Breast epithelium (tissue), 4 donors: ENCODE data around the gene ARHGEF2. TPM values are rescaled to one million over a fixed set of nuclear protein-coding genes. Genes with fewer than 3 reads are reported as not detected.
"Not testable (repeated sequence)": the region's sequence is repeated elsewhere in the genome, so short reads cannot be mapped to it uniquely, and the experiment has no call there.

ENCODE experiments used
- DNase-seq, 2 donors: peaks; one replicate each; pipeline ENCODE4 v3.0.0-alpha.2; 2019; ENCODE audit warnings: low spot score in 2 of 2
- H3K27ac ChIP-seq, 2 donors: fragments of 200-600 bp; sonication (generic) in 1 of 2; one replicate each; pipeline ENCODE4 v1.5.1; 2016 to 2019; ENCODE audit warnings: mild to moderate bottlenecking in 1 of 2
- H3K27me3 ChIP-seq, 2 donors: fragments of 200-600 bp; sonication (generic) in 1 of 2; one replicate each; pipeline versions ENCODE4 v1.5.1 to v1.6.0; 2017 to 2019; ENCODE audit warnings: control low read depth in 1 of 2, mild to moderate bottlenecking in 1 of 2
- H3K36me3 ChIP-seq: fragments of 200-600 bp; one replicate; pipeline ENCODE4 v1.5.1; 2019
- H3K4me1 ChIP-seq, 2 donors: fragments of 200-600 bp; sonication (generic); one replicate each; pipeline ENCODE4 v1.5.1; 2016 to 2019; ENCODE audit warnings: control low read depth in 1 of 2
- H3K4me3 ChIP-seq, 3 donors: fragments of 200-600 bp; sonication (generic); 1 replicate in 2 of 3; 2 replicates in 1 of 3; pipeline ENCODE4 v1.5.1; 2016 to 2019; ENCODE audit warnings: mild to moderate bottlenecking in 3 of 3, moderate library complexity in 2 of 3
- H3K9me3 ChIP-seq, 2 donors: fragments of 200-600 bp; sonication (generic) in 1 of 2; one replicate each; pipeline ENCODE4 v1.5.1; 2016 to 2019; ENCODE audit warnings: control low read depth in 1 of 2
- POLR2A ChIP-seq: fragments of 450-650 bp; IDR thresholded peaks from one replicate; pipeline ENCODE4 v1.6.1; 2016; ENCODE audit warnings: antibody characterized with exemption, mild to moderate bottlenecking, moderate library complexity
- POLR2AphosphoS5 ChIP-seq, 3 donors: sonication (generic); formaldehyde crosslinking; IDR thresholded peaks; one replicate each; pipeline ENCODE4 v1.6.1; 2017; ENCODE audit warnings: antibody characterized with exemption in 3 of 3
- intact Hi-C: fragments of 100-400 bp; cut with DNase I; formaldehyde crosslinking; loops from one replicate; pipeline ENCODE4 v1.15.1; 2023; ENCODE audit warnings: low total_unique reads
- total RNA-seq, 3 donors: library from RNA; depleted of rRNA; stranded (reverse); fragments of >200 nt; gene quantifications; one replicate each; pipeline ENCODE4 v1.1.0, GENCODE V29; 2016
- TF ChIP-seq, protein P1 (sequence below), 3 donors: fragments of 450-650 bp; IDR thresholded peaks; one replicate each; pipeline ENCODE4 v1.5.1; 2016 to 2017; ENCODE audit warnings: antibody characterized with exemption in 3 of 3, mild to moderate bottlenecking in 3 of 3, moderate library complexity in 3 of 3

The ARHGEF2 gene
- total RNA-seq, 3 donors from 2014 or later: 81.8 to 93.7 (median 90.4) TPM

DNA sequence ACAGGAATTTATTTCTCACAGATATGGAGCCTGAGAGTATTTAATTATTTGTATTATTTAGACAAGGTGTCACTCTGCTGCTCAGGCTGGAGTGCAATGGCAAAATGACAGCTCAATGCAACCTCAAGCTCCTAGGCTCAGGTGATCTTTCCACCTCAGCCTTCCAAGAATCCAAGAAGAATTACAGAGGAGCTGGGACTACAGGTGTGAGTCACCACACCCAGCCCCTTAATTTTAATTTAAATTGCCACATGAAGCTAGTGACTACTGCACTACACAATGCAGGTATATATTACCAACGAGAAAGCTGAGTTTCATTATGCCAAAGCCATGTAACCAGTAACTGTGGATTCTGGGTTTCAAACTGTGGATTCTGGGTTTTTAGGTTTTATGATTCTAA, 46.3 kb downstream of the ARHGEF2 start:
- peaks cover 3% of the 10 kb centered on the region for H3K36me3 ChIP-seq
- no peaks in the 10 kb centered on the region for H3K9me3 ChIP-seq
- peak overlapping the region in 2 of 3 donors; percentile 20 to 94 for H3K4me3 ChIP-seq
- no peaks in the 10 kb centered on the region for H3K27me3 ChIP-seq
- intact Hi-C loops: no loop called here
- H3K4me1 ChIP-seq: peaks cover 12 to 19% of the 10 kb centered on the region in 2 donors
- H3K27ac ChIP-seq: peak overlapping the region; percentile 23 to 62
- DNase-seq: no peak
- TF ChIP-seq POLR2A (no peak), POLR2AphosphoS5 (IDR thresholded peaks at IDR 0.05) (no peak)
- TF ChIP-seq, protein P1, sequence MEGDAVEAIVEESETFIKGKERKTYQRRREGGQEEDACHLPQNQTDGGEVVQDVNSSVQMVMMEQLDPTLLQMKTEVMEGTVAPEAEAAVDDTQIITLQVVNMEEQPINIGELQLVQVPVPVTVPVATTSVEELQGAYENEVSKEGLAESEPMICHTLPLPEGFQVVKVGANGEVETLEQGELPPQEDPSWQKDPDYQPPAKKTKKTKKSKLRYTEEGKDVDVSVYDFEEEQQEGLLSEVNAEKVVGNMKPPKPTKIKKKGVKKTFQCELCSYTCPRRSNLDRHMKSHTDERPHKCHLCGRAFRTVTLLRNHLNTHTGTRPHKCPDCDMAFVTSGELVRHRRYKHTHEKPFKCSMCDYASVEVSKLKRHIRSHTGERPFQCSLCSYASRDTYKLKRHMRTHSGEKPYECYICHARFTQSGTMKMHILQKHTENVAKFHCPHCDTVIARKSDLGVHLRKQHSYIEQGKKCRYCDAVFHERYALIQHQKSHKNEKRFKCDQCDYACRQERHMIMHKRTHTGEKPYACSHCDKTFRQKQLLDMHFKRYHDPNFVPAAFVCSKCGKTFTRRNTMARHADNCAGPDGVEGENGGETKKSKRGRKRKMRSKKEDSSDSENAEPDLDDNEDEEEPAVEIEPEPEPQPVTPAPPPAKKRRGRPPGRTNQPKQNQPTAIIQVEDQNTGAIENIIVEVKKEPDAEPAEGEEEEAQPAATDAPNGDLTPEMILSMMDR (IDR thresholded peaks at IDR 0.05): no peak

DNA sequence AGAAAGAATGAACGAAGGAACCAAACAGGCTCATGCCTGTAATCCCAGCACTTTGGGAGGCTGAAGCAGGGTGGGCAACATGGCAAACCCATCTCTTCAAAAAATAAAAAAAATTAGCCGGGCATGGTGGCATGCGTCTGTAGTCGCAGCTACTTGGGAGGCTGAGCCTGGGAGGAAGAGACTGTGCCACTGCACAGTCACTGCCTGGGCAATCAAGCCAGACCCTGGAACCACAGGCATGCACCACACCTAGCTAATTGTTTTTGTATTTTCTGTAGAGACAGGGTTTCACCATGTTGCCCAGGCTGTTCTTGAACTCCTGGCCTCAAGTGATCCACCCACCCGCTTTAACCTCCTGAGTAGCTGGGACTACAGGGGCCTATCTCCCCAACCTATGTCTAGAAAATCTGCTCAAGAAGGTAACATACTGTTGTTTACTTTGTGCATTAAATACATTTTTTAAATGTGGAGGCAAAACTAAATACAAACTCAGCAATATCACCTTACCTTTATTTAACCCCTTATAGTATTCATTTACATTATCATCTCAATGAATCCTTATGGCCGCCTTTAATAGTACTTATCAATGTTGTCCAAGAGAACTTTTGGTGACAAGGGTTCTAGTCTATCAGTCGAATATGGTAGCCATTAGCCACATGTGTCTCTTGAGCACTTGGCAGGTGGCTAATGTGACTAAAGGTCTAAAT, 46.9 kb downstream of the ARHGEF2 start:
- TF ChIP-seq, protein P1 (IDR thresholded peaks at IDR 0.05): no peak
- TF ChIP-seq POLR2AphosphoS5 (IDR thresholded peaks at IDR 0.05): no peak
- no peak for TF ChIP-seq POLR2A
- Histone ChIP-seq H3K27me3 (no peaks in the 10 kb centered on the region), H3K9me3 (no peaks in the 10 kb centered on the region), H3K36me3 (peaks cover 7% of the 10 kb centered on the region), H3K27ac (peak overlapping the region; percentile 23 to 62), H3K4me3 (peak overlapping the region in 2 of 3 donors; percentile 20 to 94), H3K4me1 (peaks cover 12 to 19% of the 10 kb centered on the region in 2 donors)
- intact Hi-C loops: no loop called here
- no peak for DNase-seq

DNA sequence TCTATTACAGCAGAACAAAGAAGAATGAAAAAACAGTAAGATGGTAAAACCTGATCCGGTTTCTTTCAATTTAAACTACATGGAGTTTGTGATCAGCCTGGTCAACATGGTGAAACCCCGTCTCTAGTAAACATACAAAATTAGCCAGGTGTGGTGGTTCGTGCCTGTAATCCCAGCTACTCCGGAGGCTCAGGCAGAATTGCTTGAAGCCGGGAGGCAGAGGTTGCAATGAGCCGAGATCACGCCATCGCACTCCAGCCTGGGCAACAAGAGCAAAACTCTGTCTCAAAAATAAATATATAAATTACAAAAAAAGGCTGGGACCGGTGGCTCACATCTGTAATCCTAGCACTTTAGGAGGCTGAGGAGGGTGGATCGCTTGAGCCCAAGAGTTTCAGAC, 47.6 kb downstream of the ARHGEF2 start:
- H3K27me3 ChIP-seq, H3K36me3 ChIP-seq, H3K9me3 ChIP-seq, DNase-seq, intact Hi-C loops: not testable (repeated sequence)
- H3K4me3 ChIP-seq: peak overlapping the region in 2 of 3 donors; percentile 20 to 94
- H3K4me1 ChIP-seq: peaks cover 12 to 19% of the 10 kb centered on the region in 2 donors
- peak overlapping the region in 1 of 2 donors; percentile 62 for H3K27ac ChIP-seq

DNA sequence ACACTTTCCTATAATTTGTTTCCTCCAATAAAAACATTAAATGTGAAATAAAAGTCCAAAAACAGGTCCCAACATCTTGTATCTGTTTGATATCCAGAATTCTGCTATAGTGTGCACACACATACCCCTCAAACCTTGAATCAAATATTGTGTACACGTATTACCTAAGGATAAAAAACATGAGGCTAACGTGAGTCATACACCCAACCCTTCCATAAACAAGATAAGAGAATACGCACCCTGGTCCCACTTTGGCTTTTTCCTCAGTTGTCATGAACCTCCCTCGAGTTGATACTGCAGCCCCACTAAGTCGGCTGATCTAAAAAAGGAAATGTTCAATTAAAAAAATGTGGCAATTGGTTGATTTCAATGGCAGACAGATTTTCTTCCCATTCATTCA, 49.3 kb downstream of the ARHGEF2 start:
- Histone ChIP-seq H3K4me1 (peaks cover 12 to 19% of the 10 kb centered on the region in 2 donors), H3K27me3 (no peaks in the 10 kb centered on the region), H3K9me3 (no peaks in the 10 kb centered on the region), H3K4me3 (no peak overlapping the region), H3K27ac (no peak overlapping the region), H3K36me3 (peaks cover 8% of the 10 kb centered on the region)
- no peak for DNase-seq
- TF ChIP-seq POLR2A (no peak), POLR2AphosphoS5 (IDR thresholded peaks at IDR 0.05) (no peak)
- TF ChIP-seq, protein P1 (IDR thresholded peaks at IDR 0.05): no peak
- intact Hi-C loops: no loop called here

DNA sequence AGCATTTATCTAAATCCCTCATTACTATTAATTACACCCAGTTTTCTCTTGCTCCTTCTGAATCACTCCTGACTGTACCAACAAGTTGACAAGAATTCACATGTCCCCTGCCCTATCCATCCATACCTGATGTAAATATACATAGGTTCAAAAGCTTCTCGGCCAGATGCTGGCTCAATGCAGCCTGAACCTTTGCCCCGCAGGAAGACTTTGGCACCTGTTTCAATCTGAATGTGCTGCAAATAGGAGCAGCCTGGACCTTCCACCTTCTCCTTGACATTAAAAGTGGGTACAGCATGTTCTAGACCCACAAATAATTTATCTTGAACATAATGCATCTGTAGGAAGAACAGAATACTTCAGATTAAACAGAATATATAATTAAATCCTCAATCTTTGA, 52.8 kb downstream of the ARHGEF2 start:
- Histone ChIP-seq H3K4me1 (peaks cover 0 to 5% of the 10 kb centered on the region in 2 donors), H3K4me3 (no peak overlapping the region), H3K36me3 (peaks cover 17% of the 10 kb centered on the region), H3K27me3 (no peaks in the 10 kb centered on the region), H3K27ac (no peak overlapping the region), H3K9me3 (no peaks in the 10 kb centered on the region)
- TF ChIP-seq POLR2AphosphoS5 (IDR thresholded peaks at IDR 0.05) (no peak), POLR2A (no peak)
- TF ChIP-seq, protein P1 (IDR thresholded peaks at IDR 0.05): no peak
- intact Hi-C loops: no loop called here
- peak in 1 of 2 donors; percentile 9 for DNase-seq
